Mucosa of stomach (tissue), 1 donor: ENCODE data around the gene DAD1.
"Not testable (repeated sequence)": the region's sequence is repeated elsewhere in the genome, so short reads cannot be mapped to it uniquely, and the experiment has no call there.

Experiments used
- H3K27me3 ChIP-seq: one replicate; pipeline ENCODE4 v1.7.0; 2013; ENCODE audit warnings: mild to moderate bottlenecking, low read length; ENCODE audit not compliant: control insufficient read depth, insufficient read depth
- H3K36me3 ChIP-seq: one replicate; pipeline ENCODE4 v1.7.0; 2013; ENCODE audit warnings: low read length; ENCODE audit not compliant: control insufficient read depth, insufficient read depth
- H3K4me1 ChIP-seq: one replicate; pipeline ENCODE4 v1.7.0; 2013; ENCODE audit warnings: mild to moderate bottlenecking, low read length; ENCODE audit not compliant: control insufficient read depth, insufficient read depth
- H3K4me3 ChIP-seq: one replicate; pipeline ENCODE4 v1.7.0; 2013; ENCODE audit warnings: low read length
- H3K9ac ChIP-seq: one replicate; pipeline ENCODE4 v1.7.0; 2013; ENCODE audit warnings: mild to moderate bottlenecking, low read length, moderate library complexity
- H3K9me3 ChIP-seq: one replicate; pipeline ENCODE4 v1.7.0; 2013; ENCODE audit warnings: mild to moderate bottlenecking, low read length, moderate library complexity; ENCODE audit not compliant: control insufficient read depth
- donor health status: Pancreatic carcinoma.

The DAD1 gene

GRCh38 chr14:22545842-22546721 is 42.9 kb downstream of the DAD1 start:
- Histone ChIP-seq H3K27me3 (no peaks in the 10 kb centered on the region), H3K4me1 (peaks cover 38% of the 10 kb centered on the region), H3K9ac (no peak overlapping the region), H3K9me3 (no peaks in the 10 kb centered on the region), H3K36me3 (no peaks in the 10 kb centered on the region), H3K4me3 (no peak overlapping the region)

GRCh38 chr14:22544881-22545420 is 44.1 kb downstream of the DAD1 start:
- H3K36me3 ChIP-seq: no peaks in the 10 kb centered on the region
- no peak overlapping the region for H3K4me3 ChIP-seq
- H3K4me1 ChIP-seq: peaks cover 27% of the 10 kb centered on the region
- no peaks in the 10 kb centered on the region for H3K27me3 ChIP-seq
- H3K9ac ChIP-seq: no peak overlapping the region
- no peaks in the 10 kb centered on the region for H3K9me3 ChIP-seq

- Histone ChIP-seq H3K4me3 (no peak overlapping the region), H3K27me3 (no peaks in the 10 kb centered on the region), H3K4me1 (peaks cover 26% of the 10 kb centered on the region), H3K36me3 (no peaks in the 10 kb centered on the region), H3K9me3 (no peaks in the 10 kb centered on the region), H3K9ac (no peak overlapping the region)
These were observed 44.6 kb downstream of the DAD1 start for GRCh38 chr14:22544406-22544805.

- H3K4me3 ChIP-seq, H3K27me3 ChIP-seq, H3K9ac ChIP-seq, H3K36me3 ChIP-seq, H3K9me3 ChIP-seq: not testable (repeated sequence)
- peaks cover 26% of the 10 kb centered on the region for H3K4me1 ChIP-seq
These were observed 45.3 kb downstream of the DAD1 start for GRCh38 chr14:22543570-22544357.

GRCh38 chr14:22542360-22542759 is 46.7 kb downstream of the DAD1 start:
- Histone ChIP-seq H3K9me3 (no peaks in the 10 kb centered on the region), H3K9ac (no peak overlapping the region), H3K27me3 (no peaks in the 10 kb centered on the region), H3K36me3 (no peaks in the 10 kb centered on the region), H3K4me3 (no peak overlapping the region), H3K4me1 (peaks cover 16% of the 10 kb centered on the region)

- H3K36me3 ChIP-seq: no peaks in the 10 kb centered on the region
- no peak overlapping the region for H3K4me3 ChIP-seq
- peaks cover 10% of the 10 kb centered on the region for H3K4me1 ChIP-seq
- no peak overlapping the region for H3K9ac ChIP-seq
- no peaks in the 10 kb centered on the region for H3K27me3 ChIP-seq
- H3K9me3 ChIP-seq: no peaks in the 10 kb centered on the region
These were observed 47.3 kb downstream of the DAD1 start for GRCh38 chr14:22541721-22542120.

GRCh38 chr14:22540811-22541360 is 48.1 kb downstream of the DAD1 start:
- no peaks in the 10 kb centered on the region for H3K36me3 ChIP-seq
- no peak overlapping the region for H3K9ac ChIP-seq
- no peaks in the 10 kb centered on the region for H3K27me3 ChIP-seq
- no peaks in the 10 kb centered on the region for H3K9me3 ChIP-seq
- H3K4me3 ChIP-seq: no peak overlapping the region
- peaks cover 1% of the 10 kb centered on the region for H3K4me1 ChIP-seq

- no peak overlapping the region for H3K9ac ChIP-seq
- H3K4me1 ChIP-seq: no peaks in the 10 kb centered on the region
- H3K9me3 ChIP-seq: no peaks in the 10 kb centered on the region
- H3K4me3 ChIP-seq: no peak overlapping the region
- H3K27me3 ChIP-seq: no peaks in the 10 kb centered on the region
- no peaks in the 10 kb centered on the region for H3K36me3 ChIP-seq
These were observed 48.7 kb downstream of the DAD1 start for GRCh38 chr14:22540293-22540692.

- Histone ChIP-seq H3K4me1 (no peaks in the 10 kb centered on the region), H3K9me3 (no peaks in the 10 kb centered on the region), H3K9ac (no peak overlapping the region), H3K4me3 (no peak overlapping the region), H3K27me3 (no peaks in the 10 kb centered on the region), H3K36me3 (no peaks in the 10 kb centered on the region)
These were observed 49.2 kb downstream of the DAD1 start for GRCh38 chr14:22539831-22540230.

GRCh38 chr14:22538671-22539228 is 50.3 kb downstream of the DAD1 start:
- no peaks in the 10 kb centered on the region for H3K4me1 ChIP-seq
- H3K9me3 ChIP-seq: no peaks in the 10 kb centered on the region
- no peak overlapping the region for H3K4me3 ChIP-seq
- no peaks in the 10 kb centered on the region for H3K27me3 ChIP-seq
- H3K9ac ChIP-seq: no peak overlapping the region
- H3K36me3 ChIP-seq: no peaks in the 10 kb centered on the region

GRCh38 chr14:22537436-22538310 is 51.4 kb downstream of the DAD1 start:
- no peaks in the 10 kb centered on the region for H3K9me3 ChIP-seq
- H3K4me1 ChIP-seq: no peaks in the 10 kb centered on the region
- no peaks in the 10 kb centered on the region for H3K36me3 ChIP-seq
- no peak overlapping the region for H3K9ac ChIP-seq
- H3K27me3 ChIP-seq: no peaks in the 10 kb centered on the region
- H3K4me3 ChIP-seq: no peak overlapping the region
